GM19238 (cell line): ENCODE measurements around the gene MCEE.
"Not testable (repeated sequence)": the region's sequence is repeated elsewhere in the genome, so short reads cannot be mapped to it uniquely, and the experiment has no call there.

Experiments
- DNase-seq: peaks from one replicate; pipeline ENCODE4 v3.0.0; 2011; ENCODE audit warnings: low spot score; ENCODE audit not compliant: insufficient read length

The MCEE gene

GRCh38 chr2:71083297-71083696, 46.7 kb downstream of the MCEE start:
- DNase-seq = not testable (repeated sequence)

DNA sequence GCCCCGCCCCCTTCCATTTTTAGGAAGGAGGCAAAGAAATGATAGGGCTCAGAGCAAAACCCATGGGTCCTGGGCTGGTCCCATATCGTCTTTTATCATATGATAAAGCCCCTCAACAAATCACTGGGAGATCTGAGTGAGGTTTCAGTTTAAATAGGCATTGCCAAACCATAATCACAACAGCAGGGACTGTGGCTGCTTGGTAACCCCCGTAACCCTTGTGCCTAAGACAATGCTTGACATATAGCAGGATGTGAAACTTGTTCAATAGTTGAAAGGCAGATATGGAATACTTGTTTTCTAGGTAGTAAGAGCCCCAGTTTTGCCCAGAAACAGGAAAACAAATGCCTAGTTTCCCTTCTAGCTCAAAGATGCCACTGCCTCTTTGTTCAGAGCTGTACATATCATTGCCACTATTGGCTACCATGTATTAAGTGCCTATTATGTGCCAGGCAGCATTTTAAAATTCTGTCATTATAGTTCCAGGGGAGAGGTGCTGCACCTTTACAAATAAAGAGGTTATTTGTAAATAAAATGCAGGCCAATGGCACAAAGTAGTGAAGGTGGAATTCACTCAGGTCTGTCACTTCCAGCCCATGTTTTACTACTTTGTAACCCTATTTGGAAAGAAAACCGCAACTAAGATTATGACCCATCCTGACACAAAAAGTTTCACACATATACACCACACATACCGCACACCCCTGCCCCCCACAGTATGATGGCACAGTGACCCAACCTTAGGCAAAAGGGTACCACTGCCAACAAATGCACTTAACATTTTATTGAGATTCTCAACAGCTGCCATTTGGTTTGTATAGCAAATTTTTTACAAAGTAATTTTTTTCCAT, 47.4 kb downstream of the MCEE start:
- DNase-seq = no peak

DNA sequence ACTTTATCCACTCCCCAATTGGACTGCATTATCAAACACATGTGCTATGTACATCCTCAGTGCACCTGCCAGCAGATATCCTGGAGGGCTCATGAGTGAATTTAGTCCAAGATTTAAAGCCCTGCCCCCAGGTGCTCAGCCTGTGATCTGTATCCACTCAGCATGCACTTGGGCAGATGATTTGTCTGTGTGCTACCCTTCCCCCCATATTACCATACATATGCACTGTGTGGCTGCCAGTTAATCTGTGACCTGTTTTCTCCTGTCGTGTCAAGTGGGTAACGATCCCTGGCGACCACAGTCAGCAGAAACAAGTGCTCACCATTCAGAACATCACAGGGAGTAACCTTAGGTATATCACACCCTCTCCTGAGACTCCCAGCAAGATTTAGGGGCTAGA, 51.4 kb downstream of the MCEE start:
- no peak for DNase-seq

DNA sequence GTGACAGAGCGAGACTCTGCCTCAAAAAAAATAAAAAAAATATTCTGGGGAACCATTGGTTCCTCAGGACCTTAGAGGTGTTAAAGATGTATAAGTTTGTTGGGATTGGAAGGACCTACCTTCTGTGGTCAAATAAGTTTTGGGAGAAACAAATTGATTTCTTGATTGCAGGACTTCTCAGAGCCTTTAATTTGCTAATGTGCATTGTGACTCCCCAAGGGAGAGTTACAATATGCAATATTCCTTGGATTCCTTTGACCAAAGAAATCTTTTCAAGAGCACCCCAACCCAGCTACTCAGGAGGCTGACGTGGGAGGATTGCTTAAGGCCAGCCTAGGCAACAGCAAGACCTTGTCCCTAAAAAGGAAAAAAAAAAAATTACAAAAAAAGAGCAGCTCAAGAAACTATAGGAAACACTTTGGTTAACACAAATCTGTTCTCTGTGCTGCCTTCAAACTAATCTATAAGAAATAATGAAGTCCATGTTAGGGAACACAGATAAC, 55.1 kb downstream of the MCEE start:
- DNase-seq = no peak

GRCh38 chr2:71073475-71073874, 56.6 kb downstream of the MCEE start:
- DNase-seq = no peak

DNA sequence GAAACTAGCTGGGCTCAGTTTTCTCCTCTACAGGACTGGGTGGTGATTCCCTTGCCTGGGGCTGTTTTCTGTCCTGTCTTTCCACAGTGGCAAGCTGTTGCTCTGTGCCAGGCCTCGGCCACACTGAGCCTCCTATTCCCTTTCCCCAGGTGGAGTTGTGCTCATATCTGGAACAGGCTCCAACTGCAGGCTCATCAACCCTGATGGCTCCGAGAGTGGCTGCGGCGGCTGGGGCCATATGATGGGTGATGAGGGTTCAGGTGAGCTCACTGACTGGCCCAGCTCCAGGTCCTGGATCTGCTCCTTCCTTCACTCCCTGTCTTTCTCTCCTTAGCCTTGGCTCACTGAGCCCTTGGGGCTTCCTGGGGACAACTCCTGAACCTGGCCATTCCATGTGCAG, 57.5 kb downstream of the MCEE start:
- DNase-seq = no peak

DNA sequence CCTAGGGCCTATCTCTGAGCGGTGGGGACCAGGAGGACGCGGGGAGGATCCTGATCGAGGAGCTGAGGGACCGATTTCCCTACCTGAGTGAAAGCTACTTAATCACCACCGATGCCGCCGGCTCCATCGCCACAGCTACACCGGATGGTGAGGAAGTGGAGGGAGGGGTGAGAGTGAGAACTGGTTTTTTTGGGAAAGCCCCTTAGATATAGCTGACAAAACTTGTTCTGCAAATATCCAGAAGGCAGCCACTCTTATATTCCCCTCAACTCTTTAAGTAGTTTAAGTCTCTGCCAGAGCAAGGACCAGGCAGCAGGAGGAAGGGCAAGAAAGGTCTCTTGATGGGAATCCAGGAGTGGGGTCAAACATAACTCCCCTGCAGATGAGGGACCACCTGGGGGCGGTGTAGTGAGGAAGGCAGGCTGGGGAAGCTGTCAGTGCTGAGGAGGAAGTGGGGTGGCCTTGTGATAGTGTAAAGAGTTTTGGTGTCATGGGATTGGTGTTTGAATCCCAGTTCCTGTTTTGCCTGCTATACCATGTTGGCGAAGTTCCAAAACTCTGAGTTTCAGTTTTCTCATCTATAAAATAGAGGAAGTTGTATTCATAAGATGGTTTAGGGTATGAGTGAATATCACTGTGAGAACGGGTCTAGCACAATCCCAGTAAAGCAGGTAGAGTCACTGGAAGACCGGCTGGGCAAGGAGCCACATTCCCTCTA, 58.2 kb downstream of the MCEE start:
- DNase-seq = peak; percentile 66

DNA sequence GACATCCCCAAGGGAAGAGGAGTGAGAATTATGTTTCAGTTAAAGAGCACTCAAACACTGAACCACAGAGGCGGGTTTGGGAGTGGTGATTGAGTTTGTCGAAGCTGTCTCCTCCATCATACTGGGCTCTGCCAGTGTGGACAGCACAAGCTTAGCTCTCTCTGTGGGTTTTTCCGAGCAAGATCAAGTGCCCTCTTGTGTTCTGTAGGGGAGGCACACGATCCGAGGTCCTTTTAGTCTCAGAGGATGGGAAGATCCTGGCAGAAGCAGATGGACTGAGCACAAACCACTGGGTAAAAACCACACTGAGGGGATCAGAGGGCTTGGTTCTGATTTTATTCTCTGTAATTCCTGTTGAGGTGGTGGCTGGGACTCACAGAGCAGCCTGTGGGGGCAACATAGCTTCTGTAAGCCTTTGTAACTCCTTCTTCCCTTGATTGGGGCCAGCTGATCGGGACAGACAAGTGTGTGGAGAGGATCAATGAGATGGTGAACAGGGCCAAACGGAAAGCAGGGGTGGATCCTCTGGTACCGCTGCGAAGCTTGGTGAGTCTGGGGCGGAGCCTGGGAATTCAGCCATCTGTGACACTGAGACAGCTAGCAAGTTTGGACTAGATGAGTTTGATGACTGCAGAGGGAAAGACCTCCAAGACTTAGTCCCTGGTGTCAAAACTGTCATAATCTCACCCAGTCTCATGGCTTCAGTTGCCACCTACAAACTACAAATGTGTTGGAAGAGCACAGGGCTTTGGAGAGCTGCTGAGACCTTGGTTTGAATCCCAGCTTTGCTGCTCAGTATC, 59.5 kb downstream of the MCEE start:
- DNase-seq = no peak

DNA sequence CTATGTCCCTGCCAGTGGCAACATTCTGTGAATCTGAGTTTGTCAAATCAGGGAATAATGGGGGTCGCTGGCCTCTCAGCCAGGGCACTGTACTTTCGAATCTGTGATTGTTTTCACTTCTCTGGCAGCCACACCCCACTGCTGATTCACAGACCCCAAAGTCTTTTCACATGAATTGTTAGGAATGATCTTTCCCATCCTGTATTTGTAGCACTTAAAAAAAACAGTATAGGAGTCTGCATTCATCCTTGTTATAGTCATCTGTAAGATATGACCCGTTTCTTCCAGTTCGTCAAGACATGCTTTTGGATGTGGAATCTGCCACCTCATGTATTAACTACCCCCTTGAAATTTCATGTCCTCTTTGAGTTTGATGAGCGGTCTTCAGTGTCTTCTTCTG, 60.7 kb downstream of the MCEE start:
- no peak for DNase-seq

GRCh38 chr2:71068218-71069035, 61.6 kb downstream of the MCEE start, which contains the start of gene NAGK:
TSS of gene NAGK (plus strand) at chr2:71068648. CDS start at chr2:71068684, 36 bp downstream.
- peak; percentile 80 for DNase-seq

DNA sequence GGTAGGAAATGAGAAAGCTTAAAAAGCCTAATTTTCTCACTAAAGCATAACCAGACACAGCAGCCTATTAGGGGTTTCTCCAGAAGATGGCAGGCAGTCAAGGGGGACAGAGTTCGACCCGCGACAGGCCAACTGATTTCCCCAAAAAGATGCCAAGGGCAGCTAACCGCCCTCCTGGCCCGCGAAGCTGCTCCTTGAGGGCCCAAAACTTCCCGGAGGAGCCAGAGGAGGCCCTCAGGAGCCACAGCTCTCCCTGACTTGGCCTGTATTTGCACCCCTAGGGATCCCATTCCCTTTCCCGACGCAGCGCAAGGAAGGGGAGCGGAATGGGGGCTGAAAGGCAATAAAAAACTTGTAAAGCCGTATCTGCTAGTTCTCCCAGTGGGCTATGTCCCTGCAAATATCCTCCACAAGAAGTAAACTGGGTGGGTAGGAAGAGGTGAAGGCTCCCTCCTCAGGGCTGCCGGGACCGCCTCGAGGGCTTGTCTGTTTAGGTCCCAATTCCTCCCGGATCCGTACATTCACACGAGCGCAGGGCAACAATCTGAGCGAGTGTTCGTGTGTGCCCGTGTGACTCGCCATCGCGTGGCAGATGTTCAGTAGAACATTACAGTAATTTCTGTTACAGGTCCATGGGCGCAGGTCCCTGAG, 62.3 kb downstream of the MCEE start:
- DNase-seq = no peak

DNA sequence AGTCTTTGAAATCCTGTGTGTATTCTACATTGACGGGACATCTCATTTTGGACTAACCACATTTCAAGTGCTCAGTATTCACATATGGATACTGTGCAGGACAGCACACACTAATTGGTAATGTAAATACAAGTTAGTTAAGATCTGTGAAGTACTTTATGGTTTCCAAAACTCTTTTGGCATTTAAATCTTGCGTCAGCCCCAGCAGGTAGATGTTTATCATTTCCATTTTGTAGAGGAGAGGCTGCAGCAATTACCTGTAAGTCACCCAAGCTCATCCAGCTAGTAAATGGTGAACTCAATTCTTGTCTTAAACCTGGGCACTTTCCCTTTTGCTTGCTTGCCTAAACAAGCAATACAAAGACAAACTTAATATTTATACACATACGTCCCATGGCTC, 63.2 kb downstream of the MCEE start:
- no peak for DNase-seq

- DNase-seq = no peak
These were observed 65.0 kb downstream of the MCEE start for GRCh38 chr2:71064754-71065621.

- no peak for DNase-seq
These were observed 65.9 kb downstream of the MCEE start for GRCh38 chr2:71064110-71064611.

- DNase-seq = no peak
These were observed 66.8 kb downstream of the MCEE start for GRCh38 chr2:71063216-71063615.

DNA sequence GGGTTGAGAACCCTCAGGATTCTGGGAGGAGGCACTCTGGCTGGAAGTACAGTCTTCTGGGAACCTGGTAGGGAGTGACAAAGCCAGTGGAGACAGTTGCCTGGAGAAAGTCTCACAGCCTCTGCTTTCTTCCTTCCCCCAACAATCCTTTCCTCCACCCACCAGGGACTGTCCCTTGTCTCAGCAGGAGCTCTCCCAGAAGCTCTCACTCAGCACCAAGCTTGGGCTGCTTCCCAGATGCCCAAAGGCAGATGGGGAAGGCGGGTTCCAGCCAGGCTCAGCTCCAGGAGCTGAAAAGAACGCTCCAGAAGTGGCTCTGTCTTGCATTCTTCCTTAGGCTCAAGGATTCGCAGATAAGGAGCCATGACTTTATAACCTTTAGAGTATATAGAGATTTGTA, 69.2 kb downstream of the MCEE start:
- DNase-seq = no peak

- DNase-seq = no peak
These were observed 69.8 kb downstream of the MCEE start for GRCh38 chr2:71060211-71060610.
